ENCODE measurements around the gene SFTPA1. TPM values are rescaled to one million over a fixed set of nuclear protein-coding genes. Genes with fewer than 3 reads are reported as not detected.
"Not testable (repeated sequence)": the region's sequence is repeated elsewhere in the genome, so short reads cannot be mapped to it uniquely, and the experiment has no call there.

The SFTPA1 gene
- not detected in 2 replicates for total RNA-seq
- long read RNA-seq = 0 reads

DNA sequence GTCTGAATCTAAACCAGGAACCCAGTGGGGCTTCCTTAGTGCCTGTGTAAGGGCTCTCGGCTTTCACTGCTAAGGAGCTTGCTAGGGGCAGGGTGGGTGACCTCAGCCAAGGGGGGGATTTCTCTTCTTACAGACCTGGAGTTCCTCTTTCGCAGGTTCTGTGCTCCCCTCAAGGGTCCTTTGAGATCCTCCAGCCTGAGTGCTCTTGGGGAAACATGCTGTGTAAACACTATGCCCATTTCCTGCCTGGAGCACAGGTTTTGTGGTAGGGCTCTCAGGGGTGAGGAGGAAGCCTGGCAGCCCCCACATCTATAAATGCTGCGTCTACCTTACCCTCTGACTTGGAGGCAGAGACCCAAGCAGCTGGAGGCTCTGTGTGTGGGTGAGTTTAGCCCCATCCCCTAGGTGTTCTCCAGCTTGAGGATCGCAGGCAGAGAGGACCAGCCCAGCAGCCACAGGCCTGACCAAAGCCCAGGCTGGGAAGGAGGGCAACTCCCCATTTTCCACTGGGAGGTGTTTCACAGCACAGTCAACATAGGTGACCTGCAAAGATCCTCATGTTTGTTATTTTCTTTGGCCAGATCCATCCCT is at the start of gene SFTPA1:
Gene SFTPA1 (plus strand): TSS at position 339 of the 591 bp plus-strand sequence. CDS start 887 bp downstream, outside the sequence.
- no peaks in the 10 kb centered on the region for H3K4me1 Mint-ChIP-seq (ENCODE audit: unreplicated experiment)
- no peak for DNase-seq (ENCODE audit: extremely low spot score, unreplicated experiment)
- no peak within 1 kb of the TSS for H3K4me3 Mint-ChIP-seq (ENCODE audit: unreplicated experiment)
- no peak within 1 kb of the TSS for H3K27ac Mint-ChIP-seq (ENCODE audit: unreplicated experiment)
- H3K9me3 Mint-ChIP-seq (ENCODE audit: unreplicated experiment) = no peaks in the 10 kb centered on the region
- H3K27me3 Mint-ChIP-seq (ENCODE audit: unreplicated experiment) = peaks cover 35% of the 10 kb centered on the region
- no peaks in the 10 kb centered on the region for H3K36me3 Mint-ChIP-seq (ENCODE audit: unreplicated experiment)
- TF ChIP-seq, protein P1, sequence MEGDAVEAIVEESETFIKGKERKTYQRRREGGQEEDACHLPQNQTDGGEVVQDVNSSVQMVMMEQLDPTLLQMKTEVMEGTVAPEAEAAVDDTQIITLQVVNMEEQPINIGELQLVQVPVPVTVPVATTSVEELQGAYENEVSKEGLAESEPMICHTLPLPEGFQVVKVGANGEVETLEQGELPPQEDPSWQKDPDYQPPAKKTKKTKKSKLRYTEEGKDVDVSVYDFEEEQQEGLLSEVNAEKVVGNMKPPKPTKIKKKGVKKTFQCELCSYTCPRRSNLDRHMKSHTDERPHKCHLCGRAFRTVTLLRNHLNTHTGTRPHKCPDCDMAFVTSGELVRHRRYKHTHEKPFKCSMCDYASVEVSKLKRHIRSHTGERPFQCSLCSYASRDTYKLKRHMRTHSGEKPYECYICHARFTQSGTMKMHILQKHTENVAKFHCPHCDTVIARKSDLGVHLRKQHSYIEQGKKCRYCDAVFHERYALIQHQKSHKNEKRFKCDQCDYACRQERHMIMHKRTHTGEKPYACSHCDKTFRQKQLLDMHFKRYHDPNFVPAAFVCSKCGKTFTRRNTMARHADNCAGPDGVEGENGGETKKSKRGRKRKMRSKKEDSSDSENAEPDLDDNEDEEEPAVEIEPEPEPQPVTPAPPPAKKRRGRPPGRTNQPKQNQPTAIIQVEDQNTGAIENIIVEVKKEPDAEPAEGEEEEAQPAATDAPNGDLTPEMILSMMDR (IDR thresholded peaks at IDR 0.05) = no peak

DNA sequence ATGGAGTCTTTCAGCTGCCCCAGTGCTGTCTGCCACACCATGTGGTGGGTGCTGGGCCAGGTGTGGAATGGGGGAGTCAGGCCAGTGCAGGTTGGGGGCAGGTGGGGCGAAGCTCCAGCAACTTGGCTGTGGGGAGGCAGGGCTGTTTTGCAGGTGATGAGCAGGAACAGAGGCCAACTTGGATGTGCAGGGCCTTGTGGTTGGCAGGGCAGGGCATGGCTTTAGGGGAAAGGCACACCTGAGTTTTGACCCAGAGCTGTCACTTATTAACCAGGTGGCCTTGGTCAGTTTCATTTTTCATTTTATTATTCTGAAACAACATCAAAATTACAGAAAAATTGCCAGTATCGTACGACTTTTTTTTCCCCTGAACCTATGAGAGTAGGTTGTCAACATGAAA is 49.5 kb upstream of the SFTPA1 start:
- Mint-ChIP-seq H3K27ac (ENCODE audit: unreplicated experiment) (no peak overlapping the region), H3K27me3 (ENCODE audit: unreplicated experiment) (peaks cover 34% of the 10 kb centered on the region), H3K9me3 (ENCODE audit: unreplicated experiment) (no peaks in the 10 kb centered on the region), H3K4me1 (ENCODE audit: unreplicated experiment) (no peaks in the 10 kb centered on the region), H3K36me3 (ENCODE audit: unreplicated experiment) (no peaks in the 10 kb centered on the region), H3K4me3 (ENCODE audit: unreplicated experiment) (no peak overlapping the region)
- no peak for DNase-seq (ENCODE audit: extremely low spot score, unreplicated experiment)
- TF ChIP-seq, protein P1 (IDR thresholded peaks at IDR 0.05) = no peak

DNA sequence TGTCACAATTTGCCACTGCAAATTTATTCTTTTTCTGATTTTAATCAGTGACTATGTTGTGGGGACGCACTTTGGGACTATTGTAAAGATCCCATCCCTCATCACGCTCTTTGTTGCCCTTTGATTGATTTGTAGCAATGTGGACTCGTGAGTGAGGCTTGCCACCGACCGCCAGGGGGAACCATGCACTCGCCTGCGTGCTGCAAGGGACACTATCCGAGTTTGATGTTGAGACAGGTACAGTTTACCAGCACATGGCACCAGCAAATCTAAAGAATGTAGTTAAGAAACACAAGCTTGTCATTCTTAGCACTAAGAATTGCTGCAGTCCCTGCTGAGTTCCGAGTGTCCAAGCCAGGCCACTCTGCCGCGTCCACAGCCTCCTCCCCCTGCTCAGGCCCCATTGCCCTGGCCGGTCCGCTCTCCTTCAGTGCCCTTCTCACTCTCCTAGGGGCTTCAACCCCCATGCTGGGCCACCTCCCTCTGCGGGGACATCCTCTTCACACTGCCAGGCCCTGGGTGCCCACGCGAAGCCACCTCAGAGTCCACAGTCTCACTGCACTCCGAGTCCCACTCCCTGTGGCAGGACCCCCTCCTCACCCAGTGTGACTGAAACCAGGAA is 48.5 kb upstream of the SFTPA1 start:
- Mint-ChIP-seq H3K27ac (ENCODE audit: unreplicated experiment) (no peak overlapping the region), H3K27me3 (ENCODE audit: unreplicated experiment) (peaks cover 41% of the 10 kb centered on the region), H3K9me3 (ENCODE audit: unreplicated experiment) (peaks cover 4% of the 10 kb centered on the region), H3K4me1 (ENCODE audit: unreplicated experiment) (no peaks in the 10 kb centered on the region), H3K36me3 (ENCODE audit: unreplicated experiment) (no peaks in the 10 kb centered on the region), H3K4me3 (ENCODE audit: unreplicated experiment) (no peak overlapping the region)
- TF ChIP-seq, protein P1 (IDR thresholded peaks at IDR 0.05) = peak; percentile 89
- DNase-seq (ENCODE audit: extremely low spot score, unreplicated experiment) = no peak

DNA sequence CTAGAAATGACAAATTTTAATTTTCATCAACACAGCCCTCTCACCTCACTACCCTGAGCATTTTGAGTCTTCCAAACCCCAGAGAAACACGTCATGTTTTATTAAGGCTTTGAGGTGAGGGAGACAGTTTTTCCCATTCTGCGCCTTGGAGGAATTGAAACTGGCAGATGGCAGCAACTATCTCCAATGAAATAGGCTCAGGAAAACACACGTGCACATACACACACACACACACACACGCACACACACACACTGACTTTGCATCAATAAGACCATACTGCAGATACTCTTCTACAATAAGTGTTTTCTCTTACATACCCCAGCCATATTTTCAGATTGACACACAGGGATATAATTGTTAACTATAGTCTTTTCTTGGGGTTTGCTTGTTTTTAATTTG is 47.3 kb upstream of the SFTPA1 start:
- no peaks in the 10 kb centered on the region for H3K4me1 Mint-ChIP-seq (ENCODE audit: unreplicated experiment)
- no peaks in the 10 kb centered on the region for H3K36me3 Mint-ChIP-seq (ENCODE audit: unreplicated experiment)
- TF ChIP-seq, protein P1 (IDR thresholded peaks at IDR 0.05) = no peak
- no peak overlapping the region for H3K27ac Mint-ChIP-seq (ENCODE audit: unreplicated experiment)
- H3K9me3 Mint-ChIP-seq (ENCODE audit: unreplicated experiment) = peaks cover 4% of the 10 kb centered on the region
- H3K27me3 Mint-ChIP-seq (ENCODE audit: unreplicated experiment) = peaks cover 44% of the 10 kb centered on the region
- DNase-seq (ENCODE audit: extremely low spot score, unreplicated experiment) = no peak
- H3K4me3 Mint-ChIP-seq (ENCODE audit: unreplicated experiment) = no peak overlapping the region

DNA sequence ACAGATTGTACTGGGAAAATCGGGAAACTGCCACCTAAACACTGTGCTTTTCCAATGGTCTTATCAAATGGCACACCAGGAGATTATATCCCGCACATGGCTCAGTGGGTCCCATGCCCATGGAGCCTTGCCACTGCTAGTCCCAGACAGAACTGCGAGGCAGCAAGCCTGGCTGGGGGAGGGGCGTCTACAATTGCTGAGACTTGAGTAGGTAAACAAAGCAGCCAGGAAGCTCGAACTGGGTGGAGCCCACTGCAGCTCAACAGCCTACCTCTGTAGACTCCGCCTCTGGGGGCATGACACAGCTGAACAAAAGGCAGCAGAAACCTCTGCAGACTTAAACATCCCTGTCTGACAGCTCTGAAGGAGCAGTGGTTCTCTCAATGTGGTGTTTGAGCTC is 40.1 kb upstream of the SFTPA1 start:
- H3K27me3 Mint-ChIP-seq (ENCODE audit: unreplicated experiment) = peaks cover 71% of the 10 kb centered on the region
- H3K27ac Mint-ChIP-seq (ENCODE audit: unreplicated experiment); H3K4me1 Mint-ChIP-seq (ENCODE audit: unreplicated experiment): not testable (repeated sequence)

More for the DNA sequence above, 40.1 kb upstream of the SFTPA1 start:
- not testable (repeated sequence) for H3K4me3 Mint-ChIP-seq (ENCODE audit: unreplicated experiment); DNase-seq (ENCODE audit: extremely low spot score, unreplicated experiment); H3K36me3 Mint-ChIP-seq (ENCODE audit: unreplicated experiment)
- peaks cover 23% of the 10 kb centered on the region for H3K9me3 Mint-ChIP-seq (ENCODE audit: unreplicated experiment)
